Bronchial epithelial cell (primary cell): ENCODE results near the gene PAIP1. TPM values are rescaled to one million over a fixed set of nuclear protein-coding genes. Genes with fewer than 3 reads are reported as not detected.
"Not testable (repeated sequence)": the region's sequence is repeated elsewhere in the genome, so short reads cannot be mapped to it uniquely, and the experiment has no call there.

Experiments used
- DNase-seq: peaks from one replicate; pipeline ENCODE4 v3.0.0-alpha.2; 2010; ENCODE audit warnings: low read depth
- FAIRE-seq: peaks from 2 replicates; lab custom pipeline; 2011; peaks lifted over from hg19 to GRCh38; lab: Jason Lieb, UNC
- H3K27me3 ChIP-seq: 2 replicates; pipeline ENCODE4 v1.5.1; 2011; ENCODE audit warnings: low read length; ENCODE audit not compliant: control insufficient read depth, insufficient read depth
- H3K36me3 ChIP-seq: 2 replicates; pipeline ENCODE4 v1.5.1; 2011; ENCODE audit warnings: low read length; ENCODE audit not compliant: control insufficient read depth, insufficient read depth
- H3K4me3 ChIP-seq: 2 replicates; pipeline ENCODE4 v1.5.1; 2011; ENCODE audit warnings: mild to moderate bottlenecking, low read depth, low read length, control low read depth
- CTCF ChIP-seq: IDR thresholded peaks from 2 replicates; pipeline ENCODE4 v1.5.1; 2011; ENCODE audit warnings: mild to moderate bottlenecking, moderate library complexity, low read length, control low read depth, inconsistent platforms; ENCODE audit not compliant: insufficient read depth, severe bottlenecking
- total RNA-seq: library from RNA; depleted of rRNA; stranded (reverse); fragments of >200 nt; gene quantifications from 2 replicates; pipeline ENCODE4 v1.2.1, GENCODE V29; 2014

Gene PAIP1
- total RNA-seq, 1 donor from 2014 or later = 136 TPM

- Histone ChIP-seq H3K36me3 (peaks cover 1% of the 10 kb centered on the region), H3K27me3 (no peaks in the 10 kb centered on the region), H3K4me3 (no peak overlapping the region)
- DNase-seq (no peak), FAIRE-seq (no peak)
- no peak for TF ChIP-seq CTCF
Observed at GRCh38 chr5:43520615-43521014, 36.3 kb downstream of the PAIP1 start.

- FAIRE-seq (no peak), DNase-seq (no peak)
- no peak for TF ChIP-seq CTCF
Observed at GRCh38 chr5:43515678-43516048, 41.2 kb downstream of the PAIP1 start.

GRCh38 chr5:43514816-43515677, 41.8 kb downstream of the PAIP1 start, which contains the start of gene C5orf34:
TSS of gene C5orf34 (minus strand) at chr5:43515148. CDS start at chr5:43509339, 5,809 bp downstream.
- no peak for FAIRE-seq
- no peaks in the 10 kb centered on the region for H3K27me3 ChIP-seq
- no peaks in the 10 kb centered on the region for H3K36me3 ChIP-seq
- TF ChIP-seq CTCF = peak; percentile 2
- peak within 1 kb of the TSS; percentile 51 for H3K4me3 ChIP-seq
- DNase-seq = peak; percentile 91

More at GRCh38 chr5:43515678-43516048, 41.2 kb downstream of the PAIP1 start:
- H3K36me3 ChIP-seq = no peaks in the 10 kb centered on the region
- H3K4me3 ChIP-seq = peak overlapping the region; percentile 51
- H3K27me3 ChIP-seq = no peaks in the 10 kb centered on the region

- H3K4me3 ChIP-seq = peak overlapping the region; percentile 51
- DNase-seq (peak; percentile 91), FAIRE-seq (no peak)
- no peaks in the 10 kb centered on the region for H3K36me3 ChIP-seq
- TF ChIP-seq CTCF = no peak
- no peaks in the 10 kb centered on the region for H3K27me3 ChIP-seq
Observed at GRCh38 chr5:43514471-43514815, 42.4 kb downstream of the PAIP1 start.

- Histone ChIP-seq H3K36me3 (no peaks in the 10 kb centered on the region), H3K27me3 (no peaks in the 10 kb centered on the region), H3K4me3 (peak overlapping the region; percentile 51)
- DNase-seq (peak; percentile 8), FAIRE-seq (no peak)
- no peak for TF ChIP-seq CTCF
Observed at GRCh38 chr5:43514025-43514424, 42.9 kb downstream of the PAIP1 start.

GRCh38 chr5:43511062-43511461, 45.8 kb downstream of the PAIP1 start:
- DNase-seq, H3K4me3 ChIP-seq, H3K27me3 ChIP-seq, H3K36me3 ChIP-seq, FAIRE-seq: not testable (repeated sequence)
